Fibroblast of skin of left quadriceps (primary cell): Measurements from ENCODE around the gene LITAF.
"Not testable (repeated sequence)": the region's sequence is repeated elsewhere in the genome, so short reads cannot be mapped to it uniquely, and the experiment has no call there.

ENCODE experiments used
- DNase-seq, 2 experiments: peaks; one replicate each; pipeline ENCODE4 v3.0.0-alpha.2; 2013; ENCODE audit warnings: low read depth in 2 of 2

LITAF gene

GRCh38 chr16:11599579-11599978 lies 12.9 kb upstream of the LITAF start:
- DNase-seq = no peak

- no peak for DNase-seq
These were observed 10.7 kb upstream of the LITAF start for GRCh38 chr16:11597235-11598095.

GRCh38 chr16:11596572-11597226 lies 10.0 kb upstream of the LITAF start:
- DNase-seq = no peak

GRCh38 chr16:11593581-11593980 lies 6.9 kb upstream of the LITAF start:
- DNase-seq = peak in 1 of 2 experiments; percentile 10

GRCh38 chr16:11593076-11593475 lies 6.4 kb upstream of the LITAF start:
- not testable (repeated sequence) for DNase-seq

- not testable (repeated sequence) for DNase-seq
These were observed 4.9 kb upstream of the LITAF start for GRCh38 chr16:11591630-11592029.

- no peak for DNase-seq
These were observed 2.5 kb upstream of the LITAF start for GRCh38 chr16:11589198-11589550.

- no peak for DNase-seq
These were observed 1.8 kb upstream of the LITAF start for GRCh38 chr16:11588321-11589197.

- no peak for DNase-seq
These were observed 1.0 kb upstream of the LITAF start for GRCh38 chr16:11587643-11588247.

- DNase-seq = no peak
These were observed 302 bp downstream of the LITAF start for GRCh38 chr16:11586378-11586855.

- DNase-seq = no peak
These were observed 1.0 kb downstream of the LITAF start for GRCh38 chr16:11585460-11586377.

GRCh38 chr16:11583889-11584565 lies 2.7 kb downstream of the LITAF start:
- no peak for DNase-seq

- no peak for DNase-seq
These were observed 3.6 kb downstream of the LITAF start for GRCh38 chr16:11583166-11583565.

- no peak for DNase-seq
These were observed 4.4 kb downstream of the LITAF start for GRCh38 chr16:11582157-11582814.

- no peak for DNase-seq
These were observed 5.0 kb downstream of the LITAF start for GRCh38 chr16:11581678-11582077.

GRCh38 chr16:11580451-11581086 lies 6.2 kb downstream of the LITAF start:
- no peak for DNase-seq

- DNase-seq = not testable (repeated sequence)
These were observed 9.4 kb downstream of the LITAF start for GRCh38 chr16:11577290-11577660.

- DNase-seq = no peak
These were observed 10.1 kb downstream of the LITAF start for GRCh38 chr16:11576427-11577289.
